PC-9 (cell line): ENCODE results near the gene UTP25.

ENCODE experiments used
- EZH2 ChIP-seq: fragments of 200-600 bp; sonication (generic); IDR thresholded peaks from 2 replicates; pipeline ENCODE4 v1.8.0; 2017; ENCODE audit warnings: antibody characterized with exemption, low read depth
- TF ChIP-seq, protein P1 (sequence below): fragments of 200-600 bp; sonication (generic); conservative IDR thresholded peaks from 2 replicates; pipeline ENCODE4 v1.6.1; 2017; ENCODE audit warnings: mixed run types, antibody characterized with exemption, mild to moderate bottlenecking, moderate library complexity

- TF ChIP-seq, protein P1, sequence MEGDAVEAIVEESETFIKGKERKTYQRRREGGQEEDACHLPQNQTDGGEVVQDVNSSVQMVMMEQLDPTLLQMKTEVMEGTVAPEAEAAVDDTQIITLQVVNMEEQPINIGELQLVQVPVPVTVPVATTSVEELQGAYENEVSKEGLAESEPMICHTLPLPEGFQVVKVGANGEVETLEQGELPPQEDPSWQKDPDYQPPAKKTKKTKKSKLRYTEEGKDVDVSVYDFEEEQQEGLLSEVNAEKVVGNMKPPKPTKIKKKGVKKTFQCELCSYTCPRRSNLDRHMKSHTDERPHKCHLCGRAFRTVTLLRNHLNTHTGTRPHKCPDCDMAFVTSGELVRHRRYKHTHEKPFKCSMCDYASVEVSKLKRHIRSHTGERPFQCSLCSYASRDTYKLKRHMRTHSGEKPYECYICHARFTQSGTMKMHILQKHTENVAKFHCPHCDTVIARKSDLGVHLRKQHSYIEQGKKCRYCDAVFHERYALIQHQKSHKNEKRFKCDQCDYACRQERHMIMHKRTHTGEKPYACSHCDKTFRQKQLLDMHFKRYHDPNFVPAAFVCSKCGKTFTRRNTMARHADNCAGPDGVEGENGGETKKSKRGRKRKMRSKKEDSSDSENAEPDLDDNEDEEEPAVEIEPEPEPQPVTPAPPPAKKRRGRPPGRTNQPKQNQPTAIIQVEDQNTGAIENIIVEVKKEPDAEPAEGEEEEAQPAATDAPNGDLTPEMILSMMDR, result no peak
- no peak for TF ChIP-seq EZH2
Measured at GRCh38 chr1:209878964-209879363, 51.2 kb downstream of the UTP25 start.
